GDM1 (cell line): Measurements from ENCODE around the gene STT3B.
"Not testable (repeated sequence)": the region's sequence is repeated elsewhere in the genome, so short reads cannot be mapped to it uniquely, and the experiment has no call there.

Experiments used
- DNase-seq: peaks from one replicate; lab custom pipeline; 2025; lab: John Stamatoyannopoulos, UW

STT3B gene

DNA sequence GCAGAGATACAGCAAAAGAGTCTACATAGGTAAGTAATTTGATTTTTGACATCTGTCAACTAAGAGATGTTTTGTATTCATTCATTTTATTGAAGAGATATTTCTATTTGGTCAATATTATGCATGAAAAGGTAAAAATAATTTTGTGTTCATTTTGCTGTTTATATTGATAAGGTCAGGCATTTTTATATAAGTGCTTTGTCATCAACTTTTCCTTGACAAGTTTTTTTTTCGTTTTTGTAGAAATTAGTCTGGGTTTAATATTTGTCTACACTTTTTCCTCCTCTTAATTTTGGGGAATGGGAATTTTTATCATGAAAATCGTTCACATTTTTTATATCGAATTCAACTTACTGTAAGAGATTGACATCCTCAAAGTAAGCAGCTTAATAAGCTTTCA is 67.7 kb downstream of the STT3B start:
- no peak for DNase-seq

DNA sequence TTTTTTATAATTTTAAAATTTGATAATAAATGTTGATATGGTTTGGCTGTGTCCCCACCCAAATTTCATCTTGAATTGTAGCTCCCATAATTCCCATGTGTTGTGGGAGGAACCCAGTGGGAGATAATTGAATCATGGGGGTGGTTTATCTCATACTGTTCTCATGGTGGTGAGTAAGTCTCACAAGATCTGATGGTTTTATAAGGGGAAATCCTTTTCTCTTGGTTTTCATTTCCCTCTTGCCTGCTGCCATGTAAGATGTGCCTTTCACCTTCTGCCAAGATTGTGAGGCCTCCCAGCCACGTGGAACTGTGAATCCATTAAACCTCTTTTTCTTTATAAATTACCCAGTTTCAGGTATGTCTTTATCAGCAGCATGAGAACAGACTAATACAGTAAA is 72.6 kb downstream of the STT3B start:
- not testable (repeated sequence) for DNase-seq

DNA sequence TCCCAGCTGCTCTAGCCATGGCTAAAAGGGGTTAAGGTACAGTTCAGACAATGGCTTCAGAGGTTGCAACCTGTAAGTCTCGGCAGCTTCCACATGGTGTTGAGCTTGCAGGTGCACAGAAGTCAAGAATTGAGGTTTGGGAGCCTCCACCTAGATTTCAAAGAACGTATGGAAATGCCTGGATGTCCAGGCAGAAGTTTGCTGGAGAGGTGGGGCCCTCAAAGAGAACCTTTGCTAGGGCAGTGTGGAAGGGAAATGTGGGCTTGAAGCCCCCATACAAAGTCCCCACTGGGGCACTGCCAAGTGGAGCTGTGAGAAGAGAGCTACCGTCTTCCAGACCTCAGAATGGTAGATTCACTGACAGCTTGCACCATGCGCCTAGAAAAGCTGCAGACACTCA is 73.7 kb downstream of the STT3B start:
- no peak for DNase-seq

DNA sequence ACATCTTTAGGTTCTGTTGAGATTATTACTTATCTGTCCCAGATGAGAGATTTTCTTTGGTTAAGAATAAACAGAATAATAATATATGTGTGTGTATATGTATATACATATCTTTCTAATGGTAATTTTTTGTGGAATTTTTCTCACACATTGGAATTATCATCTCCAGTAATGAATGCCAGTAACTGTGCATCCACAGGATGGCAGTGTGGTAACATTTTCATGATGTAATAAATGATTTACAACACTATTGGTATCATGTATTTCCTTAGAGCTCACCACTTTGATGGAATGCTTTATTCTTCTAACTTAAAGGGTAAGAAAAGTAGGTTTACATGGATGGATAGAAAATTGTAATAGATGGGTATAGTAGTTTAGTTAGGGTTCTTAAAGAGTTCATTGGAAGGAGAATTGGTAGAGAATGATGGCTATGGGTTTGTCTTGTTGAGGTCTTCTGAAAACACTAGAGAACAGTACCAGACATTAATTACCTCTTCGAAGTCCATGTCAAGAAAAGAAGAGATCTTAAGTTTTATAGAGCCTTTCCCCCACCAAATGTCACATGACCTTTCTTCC is 78.1 kb downstream of the STT3B start:
- DNase-seq: no peak

DNA sequence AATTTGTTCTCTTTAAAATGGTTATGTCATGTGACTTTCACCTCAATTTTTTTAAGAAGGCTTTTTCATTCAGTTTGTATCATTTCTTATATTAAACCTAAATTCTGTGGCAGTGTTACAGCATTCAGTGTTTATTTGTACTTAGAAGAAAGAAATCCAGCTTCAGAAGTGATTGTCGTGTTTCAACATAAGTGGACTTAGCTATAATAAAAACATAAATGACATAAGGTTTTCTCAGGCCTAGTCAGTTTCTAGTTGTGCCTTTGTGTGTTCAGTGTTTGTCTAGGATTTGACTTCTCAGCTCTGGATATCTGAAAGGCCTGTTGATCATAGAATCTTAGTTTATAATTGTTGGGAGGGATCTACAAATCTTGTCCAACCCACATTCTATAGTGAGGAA is 80.5 kb downstream of the STT3B start:
- no peak for DNase-seq

DNA sequence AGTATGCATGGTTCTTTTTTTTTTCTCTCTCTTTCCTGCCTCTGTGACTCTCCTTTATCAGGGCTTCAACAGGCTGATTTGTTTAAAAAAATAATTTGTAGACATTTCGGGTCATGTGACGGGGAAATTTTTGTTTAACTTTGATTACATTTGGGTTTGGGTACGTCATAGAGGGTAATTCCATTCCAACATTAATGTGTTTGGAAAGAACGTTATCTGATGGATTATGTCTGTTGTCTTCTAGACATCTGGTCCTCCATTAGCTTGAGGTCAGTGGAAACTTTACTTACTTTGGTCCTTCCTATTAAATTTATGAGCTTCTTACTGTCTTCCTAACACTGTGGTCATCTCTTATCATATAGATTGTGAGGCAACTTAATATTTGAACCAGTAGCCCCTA is 80.9 kb downstream of the STT3B start:
- no peak for DNase-seq

DNA sequence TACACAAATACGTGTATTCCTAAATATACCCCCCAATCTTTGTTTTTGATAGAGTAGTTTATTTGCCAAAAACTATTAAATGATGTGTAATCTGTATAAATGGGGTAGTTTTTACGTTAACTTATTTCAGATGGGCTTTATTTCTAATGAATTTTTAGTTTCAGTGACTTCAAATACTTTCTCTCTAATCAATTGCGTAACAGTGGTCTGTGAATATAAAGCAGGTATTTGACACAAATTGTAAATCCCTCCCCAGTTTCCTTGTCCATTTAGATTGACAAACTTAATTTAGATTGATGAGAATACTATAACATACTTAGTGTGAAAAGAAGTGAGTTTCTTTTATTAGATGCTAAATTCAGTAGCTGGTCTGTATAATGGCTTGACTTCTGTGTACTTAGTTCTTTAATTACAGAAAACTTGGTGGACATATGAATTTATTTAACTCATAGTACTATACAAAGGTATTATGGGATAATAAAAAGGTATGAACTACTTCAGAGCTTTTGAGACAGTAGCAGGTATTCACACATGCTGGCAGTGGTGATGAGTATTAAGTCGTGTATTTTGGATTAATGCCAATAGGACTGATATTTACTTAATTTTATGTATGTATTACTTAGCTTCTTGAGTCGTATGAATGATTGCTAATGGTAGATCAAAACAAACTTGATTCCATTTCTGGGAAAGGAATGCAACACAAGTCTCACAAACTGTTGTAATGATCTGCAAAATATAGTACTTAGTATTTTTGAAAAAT is 81.6 kb downstream of the STT3B start:
- no peak for DNase-seq

DNA sequence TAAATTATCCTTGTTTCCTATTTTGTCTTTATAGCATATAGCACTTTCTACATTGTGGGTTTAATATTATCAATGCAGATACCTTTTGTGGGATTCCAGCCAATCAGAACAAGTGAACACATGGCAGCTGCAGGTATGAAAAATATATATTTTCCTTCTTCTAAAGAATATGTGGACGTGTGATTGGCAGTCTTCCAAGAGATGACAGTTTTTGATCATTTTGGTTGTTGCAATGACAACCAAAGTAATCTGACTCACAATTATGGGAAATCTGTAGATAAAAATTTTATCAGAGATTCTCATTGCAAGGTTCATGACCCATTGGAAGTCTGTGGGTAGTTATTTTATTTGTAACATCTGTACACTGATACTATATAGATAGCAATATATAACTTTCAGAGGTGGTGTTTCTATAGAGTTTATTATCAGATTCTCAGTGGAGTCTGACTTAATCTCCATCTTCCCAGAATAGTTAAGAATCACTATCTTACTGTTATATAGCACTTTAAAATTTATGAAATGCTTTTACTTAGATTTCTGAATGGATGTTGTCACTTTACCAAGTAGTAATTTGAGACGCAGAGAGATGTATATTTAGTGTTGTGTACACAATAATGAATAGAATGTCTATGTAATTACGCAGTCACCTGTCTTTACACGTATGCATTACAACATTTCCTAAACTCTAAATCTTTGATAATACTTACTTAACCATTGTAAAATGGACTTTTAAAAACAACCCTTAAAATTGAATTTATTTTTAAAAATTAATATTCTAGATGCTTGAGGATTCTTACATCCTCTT is 82.5 kb downstream of the STT3B start:
- DNase-seq: no peak

DNA sequence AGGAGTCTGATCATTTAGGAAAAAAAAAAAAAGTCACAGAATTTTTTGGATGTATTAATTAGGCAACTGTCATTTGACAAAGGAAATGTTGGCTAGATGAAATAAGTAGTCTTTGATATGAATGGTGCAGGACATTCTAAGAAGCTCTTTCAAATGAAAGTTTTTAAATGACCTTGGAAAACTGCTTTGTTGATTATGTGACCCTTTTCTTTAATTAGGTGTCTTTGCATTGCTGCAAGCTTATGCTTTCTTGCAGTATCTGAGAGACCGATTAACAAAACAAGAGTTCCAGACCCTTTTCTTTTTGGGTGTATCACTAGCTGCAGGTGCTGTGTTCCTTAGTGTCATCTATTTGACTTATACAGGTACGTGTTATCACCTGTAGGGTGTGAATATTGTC is 84.0 kb downstream of the STT3B start:
- no peak for DNase-seq

DNA sequence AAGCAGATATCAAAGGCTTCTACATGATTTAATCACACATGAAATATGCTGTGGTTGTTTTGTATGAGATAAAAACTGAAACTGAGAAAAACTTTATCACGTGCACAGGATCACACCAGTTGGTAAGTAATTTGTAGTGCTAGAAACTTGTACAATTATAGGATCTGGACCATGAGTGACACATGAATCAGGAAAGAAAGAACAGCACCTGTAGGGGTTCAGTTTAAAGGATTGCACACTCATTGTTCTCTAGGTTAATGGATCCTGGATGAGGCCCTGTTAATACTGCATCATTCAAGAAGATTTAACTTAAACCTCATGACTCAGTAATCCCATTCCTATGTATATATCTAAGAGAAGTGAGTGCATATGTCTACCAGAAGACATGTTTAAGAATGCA is 87.9 kb downstream of the STT3B start:
- no peak for DNase-seq

DNA sequence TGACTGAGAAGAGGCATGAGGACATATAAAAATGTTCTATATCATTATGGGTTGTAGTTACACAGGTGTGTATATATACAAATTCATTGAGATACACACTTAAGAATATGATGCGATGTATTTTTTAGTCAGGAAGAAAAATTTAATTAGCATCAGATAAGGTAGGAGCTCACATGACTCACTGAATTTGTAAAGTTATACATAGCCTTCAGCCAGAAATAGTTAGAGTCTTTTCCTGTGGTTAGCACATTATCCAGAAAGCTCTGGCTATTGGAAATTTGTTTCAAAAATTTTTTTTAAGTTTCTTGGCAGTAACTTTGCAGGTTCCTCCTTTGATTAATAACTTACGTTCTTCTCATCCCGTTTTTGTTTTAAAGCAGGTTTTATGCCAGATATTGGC is 88.6 kb downstream of the STT3B start:
- no peak for DNase-seq

DNA sequence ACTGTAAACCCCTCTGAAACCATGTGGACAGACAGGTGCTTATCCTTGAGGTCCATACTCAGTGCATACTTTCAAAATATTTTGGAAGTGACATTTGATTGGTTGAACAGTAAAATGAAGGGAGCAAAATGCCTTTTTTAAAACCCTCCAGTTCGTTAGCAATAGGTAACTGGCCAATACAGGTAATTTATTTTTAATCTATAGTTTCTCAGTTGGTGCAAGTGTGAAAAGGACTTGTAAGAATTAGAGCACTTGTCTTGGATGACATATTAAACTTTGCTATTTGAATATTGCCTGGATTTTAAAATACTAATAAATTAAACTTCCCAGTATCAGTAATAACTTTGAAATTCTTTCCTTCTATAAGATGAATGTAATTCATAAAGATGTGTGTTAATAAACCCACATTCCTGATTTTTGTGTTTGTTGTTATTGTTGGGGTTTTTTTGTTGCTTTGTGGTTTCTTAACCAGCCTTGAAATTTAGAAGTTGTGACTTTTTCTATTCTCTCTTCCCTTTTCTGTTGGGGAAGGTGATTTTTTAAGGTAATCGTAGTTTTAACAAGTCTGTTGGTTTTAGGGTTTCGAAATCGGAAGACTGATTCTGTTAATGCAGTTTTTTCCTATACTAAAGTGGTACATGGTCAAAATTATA is 90.0 kb downstream of the STT3B start:
- DNase-seq: no peak

DNA sequence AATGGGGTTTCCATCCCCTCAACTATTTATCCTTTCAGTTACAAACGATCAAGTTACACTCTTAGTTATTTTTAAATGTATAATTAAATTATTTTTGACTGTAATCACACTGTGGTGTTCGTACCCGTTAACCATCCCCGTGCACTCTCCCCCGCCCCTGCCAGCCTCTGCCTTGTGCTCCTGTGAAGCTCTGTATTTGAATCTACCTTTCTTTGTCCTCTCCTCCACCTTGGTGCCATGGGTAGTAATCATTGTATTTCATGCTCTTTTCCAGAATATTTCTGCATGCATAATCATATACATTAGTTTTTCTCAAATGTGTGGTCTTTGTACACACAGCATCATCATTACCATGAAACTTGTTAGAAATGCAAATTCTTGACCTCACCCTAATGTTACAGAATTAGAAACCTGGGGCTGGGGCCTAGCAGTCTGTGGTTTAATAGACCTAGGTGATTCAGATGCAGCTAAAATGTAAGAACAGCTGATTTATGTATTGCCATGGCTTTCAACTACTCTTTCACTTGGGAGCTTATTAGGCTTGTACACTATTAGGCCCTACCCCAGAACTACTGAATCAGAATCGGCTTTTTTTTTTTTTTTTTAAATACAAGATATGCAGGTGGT is 91.5 kb downstream of the STT3B start:
- DNase-seq: no peak

DNA sequence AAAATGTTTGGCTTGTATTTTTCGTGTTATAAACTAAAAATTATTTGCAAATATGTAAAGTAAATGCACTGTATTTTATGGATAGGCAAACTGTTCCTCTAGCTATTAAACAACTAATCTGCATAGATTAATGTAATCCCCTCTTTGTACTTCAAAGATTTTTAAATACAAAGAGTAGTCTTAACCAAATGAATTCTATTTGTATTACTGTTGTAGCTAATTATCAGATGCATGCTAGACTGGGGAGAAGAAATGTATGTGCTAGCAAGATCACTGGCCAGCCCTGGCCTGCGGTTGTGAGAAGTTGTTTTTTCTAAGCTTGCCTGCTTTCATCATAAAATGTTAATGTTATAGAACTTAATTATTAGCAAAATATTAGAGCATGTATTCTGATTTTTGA is 92.6 kb downstream of the STT3B start:
- no peak for DNase-seq

DNA sequence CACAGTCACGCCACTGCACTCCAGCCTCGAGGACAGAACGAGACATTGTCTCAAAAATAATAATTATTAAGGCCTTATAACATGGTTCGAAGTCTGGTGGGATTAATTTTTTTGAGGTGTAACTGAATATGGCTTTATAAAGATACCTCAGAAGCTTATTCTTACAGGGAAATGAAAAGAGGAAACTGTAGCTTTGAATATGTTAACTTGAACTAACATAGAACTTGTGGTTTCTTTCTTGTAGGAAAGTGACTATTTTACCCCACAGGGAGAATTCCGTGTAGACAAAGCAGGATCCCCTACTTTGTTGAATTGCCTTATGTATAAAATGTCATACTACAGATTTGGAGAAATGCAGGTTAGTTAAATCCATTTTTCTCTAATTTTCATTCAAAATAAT is 96.3 kb downstream of the STT3B start:
- no peak for DNase-seq

DNA sequence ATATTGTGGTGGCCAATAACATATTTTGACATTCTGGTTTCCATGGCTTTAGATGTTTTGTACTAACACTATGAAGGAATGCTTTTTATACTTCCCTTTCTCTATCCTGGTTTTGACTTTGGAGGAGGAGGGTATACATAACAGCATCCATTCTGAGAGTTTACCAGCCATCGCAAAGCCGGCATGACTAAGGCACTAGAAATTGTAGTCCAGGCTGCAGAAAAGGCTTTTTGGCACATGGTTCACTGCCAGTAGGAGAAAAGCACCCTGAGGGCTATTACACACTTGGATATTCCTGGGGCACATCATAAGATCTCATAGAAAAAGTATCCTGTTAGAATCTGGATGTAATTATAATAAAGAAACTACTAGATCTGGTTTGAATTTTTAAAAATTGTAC is 101.8 kb downstream of the STT3B start:
- DNase-seq: no peak

DNA sequence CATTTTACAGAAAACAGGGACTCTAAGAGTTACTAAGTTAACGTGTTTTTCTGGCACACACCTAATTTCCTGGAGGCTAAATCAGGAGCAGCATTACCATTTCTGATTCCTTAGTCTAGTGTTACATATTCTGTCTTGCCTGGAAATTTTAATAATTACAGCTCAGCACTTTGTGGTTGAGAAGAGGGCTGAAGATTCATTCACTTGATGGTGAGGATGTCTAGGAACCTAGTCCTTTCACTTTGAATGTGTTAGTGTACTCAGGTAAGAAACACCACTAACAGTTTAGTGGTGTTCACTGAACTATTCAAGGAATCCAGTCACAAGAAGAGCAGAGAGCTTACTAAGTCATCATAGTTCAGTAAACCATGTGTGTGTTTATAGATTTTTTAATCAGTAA is 102.8 kb downstream of the STT3B start:
- no peak for DNase-seq

DNA sequence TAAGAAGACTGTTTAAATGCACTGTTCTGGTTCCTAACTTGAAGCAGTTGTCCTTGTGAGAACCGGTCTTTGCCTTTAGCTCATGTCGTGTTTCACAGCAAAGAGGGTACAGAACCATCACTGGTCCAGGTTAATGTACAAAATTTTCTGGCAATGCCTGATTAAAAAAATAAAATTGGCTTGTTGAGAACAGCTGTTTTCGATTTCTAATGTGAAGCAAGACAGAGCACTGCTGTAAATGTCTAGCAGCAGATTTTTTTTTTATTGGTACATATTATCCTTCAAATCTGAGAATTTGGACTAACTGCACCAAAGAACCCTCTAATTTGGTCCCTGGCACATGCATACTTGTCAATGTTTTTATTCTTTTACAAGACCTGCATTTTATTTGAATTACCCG is 103.3 kb downstream of the STT3B start:
- no peak for DNase-seq

DNA sequence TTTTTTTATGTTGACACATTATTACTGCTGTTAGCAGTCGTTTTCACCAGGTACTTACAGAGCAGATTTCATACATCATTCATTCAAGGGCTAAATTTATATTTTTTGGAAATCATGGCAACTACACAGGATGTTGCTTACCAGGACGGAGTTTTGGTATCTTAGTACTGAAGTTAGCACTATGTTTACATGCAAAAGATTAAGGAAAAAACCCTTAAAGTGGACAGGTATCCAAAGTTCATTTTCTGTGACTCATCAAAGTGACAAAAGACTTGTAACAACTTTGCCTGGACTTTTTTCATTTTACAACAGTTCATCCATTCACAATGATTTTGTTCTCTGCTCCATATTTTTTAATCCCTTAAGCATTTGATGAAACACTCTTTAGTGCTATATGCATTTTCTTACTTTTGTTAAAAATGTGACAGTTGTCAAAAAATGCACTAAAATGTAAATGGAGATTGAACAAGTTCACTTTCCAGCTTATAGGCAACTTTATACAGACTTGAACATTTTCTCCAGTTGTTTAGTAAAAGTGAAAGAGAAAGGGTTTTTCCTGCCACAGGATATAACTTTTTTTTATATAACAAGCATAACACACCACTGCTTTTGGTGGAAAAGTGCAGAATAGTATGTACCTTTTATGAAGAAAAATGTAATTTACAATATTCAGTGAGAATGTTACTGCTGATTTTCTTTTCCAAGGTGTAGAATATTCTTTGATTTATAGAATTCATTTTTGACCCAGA is 104.1 kb downstream of the STT3B start:
- DNase-seq: no peak

DNA sequence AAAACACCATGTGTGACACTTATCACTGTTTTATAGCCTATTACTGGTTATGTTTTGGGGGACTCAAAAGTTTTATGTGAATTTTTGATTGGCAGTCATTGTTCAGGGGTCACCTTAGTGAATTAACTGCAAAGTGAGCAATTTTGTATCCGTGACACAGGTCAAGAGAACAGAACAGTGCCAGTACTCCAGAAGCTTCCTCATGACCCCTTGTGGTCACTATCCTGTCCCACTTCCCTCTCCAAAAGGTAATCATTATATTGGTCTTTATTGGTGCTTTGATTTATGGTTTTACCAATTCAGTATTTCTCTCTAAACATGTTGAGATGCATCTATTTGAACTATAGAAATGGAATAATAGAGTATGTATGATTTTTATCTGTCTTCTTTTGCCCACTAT is 107.1 kb downstream of the STT3B start:
- DNase-seq: no peak

DNA sequence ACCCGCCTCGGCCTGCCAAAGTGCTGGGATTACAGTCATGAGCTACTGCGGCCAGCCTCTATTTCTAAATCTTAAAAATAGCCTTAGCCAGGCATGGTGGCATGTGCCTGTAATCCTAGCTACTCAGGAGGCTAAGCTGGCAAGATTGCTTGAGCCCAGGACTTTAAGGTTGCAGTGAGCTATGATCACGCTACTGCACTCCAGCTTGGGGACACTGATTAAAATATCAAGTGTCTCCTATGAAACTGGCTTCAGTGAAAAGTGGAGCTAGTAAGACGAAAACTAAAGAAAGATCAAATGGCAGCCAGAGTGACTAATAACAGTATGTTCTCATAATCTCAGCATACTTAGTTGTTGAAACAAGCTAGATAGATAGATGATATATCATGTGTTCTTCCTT is 112.5 kb downstream of the STT3B start:
- DNase-seq: no peak
